ENCODE data around the gene GJA10.

The GJA10 gene

DNA sequence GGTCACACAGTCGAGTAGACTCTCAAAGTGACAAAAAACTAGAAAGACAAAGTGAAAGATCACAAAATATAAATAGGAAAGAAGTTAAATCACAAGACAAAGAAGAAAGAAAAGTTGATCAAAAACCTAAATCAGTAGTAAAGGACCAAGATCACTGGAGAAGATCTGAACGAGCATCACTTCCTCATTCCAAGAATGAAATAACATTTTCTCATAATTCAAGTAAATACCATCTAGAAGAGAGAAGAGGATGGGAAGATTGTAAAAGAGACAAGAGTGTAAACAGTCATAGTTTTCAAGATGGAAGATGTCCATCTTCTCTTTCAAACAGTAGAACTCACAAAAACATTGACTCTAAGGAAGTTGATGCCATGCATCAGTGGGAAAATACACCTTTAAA lies 31.6 kb upstream of the GJA10 start:
- peaks cover 61% of the 10 kb centered on the region for H3K36me3 ChIP-seq
- no peaks in the 10 kb centered on the region for H3K9me3 ChIP-seq
- no peak overlapping the region for H3K4me3 ChIP-seq (ENCODE audit: low read depth in 1 of 2, low read length in 1 of 2)
- no peak overlapping the region for H3K27ac ChIP-seq
- no peaks in the 10 kb centered on the region for H3K27me3 ChIP-seq
- no peaks in the 10 kb centered on the region for H3K4me1 ChIP-seq (ENCODE audit: control insufficient read depth in 1 of 2, insufficient read depth in 1 of 2, low read depth in 1 of 2, low read length in 1 of 2)
- TF ChIP-seq, protein P1, sequence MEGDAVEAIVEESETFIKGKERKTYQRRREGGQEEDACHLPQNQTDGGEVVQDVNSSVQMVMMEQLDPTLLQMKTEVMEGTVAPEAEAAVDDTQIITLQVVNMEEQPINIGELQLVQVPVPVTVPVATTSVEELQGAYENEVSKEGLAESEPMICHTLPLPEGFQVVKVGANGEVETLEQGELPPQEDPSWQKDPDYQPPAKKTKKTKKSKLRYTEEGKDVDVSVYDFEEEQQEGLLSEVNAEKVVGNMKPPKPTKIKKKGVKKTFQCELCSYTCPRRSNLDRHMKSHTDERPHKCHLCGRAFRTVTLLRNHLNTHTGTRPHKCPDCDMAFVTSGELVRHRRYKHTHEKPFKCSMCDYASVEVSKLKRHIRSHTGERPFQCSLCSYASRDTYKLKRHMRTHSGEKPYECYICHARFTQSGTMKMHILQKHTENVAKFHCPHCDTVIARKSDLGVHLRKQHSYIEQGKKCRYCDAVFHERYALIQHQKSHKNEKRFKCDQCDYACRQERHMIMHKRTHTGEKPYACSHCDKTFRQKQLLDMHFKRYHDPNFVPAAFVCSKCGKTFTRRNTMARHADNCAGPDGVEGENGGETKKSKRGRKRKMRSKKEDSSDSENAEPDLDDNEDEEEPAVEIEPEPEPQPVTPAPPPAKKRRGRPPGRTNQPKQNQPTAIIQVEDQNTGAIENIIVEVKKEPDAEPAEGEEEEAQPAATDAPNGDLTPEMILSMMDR (IDR thresholded peaks at IDR 0.05) = no peak

DNA sequence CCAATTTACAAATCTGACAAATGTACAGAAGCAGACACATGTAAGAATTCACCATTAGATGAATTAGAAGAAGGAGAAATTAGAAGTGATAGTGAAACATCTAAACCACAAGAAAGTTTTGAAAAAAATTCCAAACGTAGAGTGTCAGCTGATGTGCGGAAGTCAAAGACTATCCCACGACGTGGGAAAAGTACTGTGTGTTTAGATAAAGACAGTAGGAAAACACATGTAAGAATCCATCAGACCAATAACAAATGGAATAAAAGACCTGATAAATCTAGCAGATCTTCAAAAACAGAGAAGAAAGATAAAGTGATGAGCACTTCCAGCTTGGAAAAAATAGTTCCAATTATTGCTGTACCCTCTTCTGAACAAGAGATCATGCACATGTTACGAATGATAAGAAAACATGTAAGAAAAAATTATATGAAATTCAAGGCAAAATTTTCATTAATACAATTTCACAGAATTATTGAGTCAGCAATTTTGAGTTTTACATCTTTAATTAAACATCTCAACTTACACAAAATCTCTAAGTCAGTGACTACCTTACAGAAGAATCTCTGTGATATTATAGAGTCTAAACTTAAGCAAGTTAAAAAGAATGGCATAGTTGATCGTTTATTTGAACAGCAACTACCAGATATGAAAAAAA lies 28.1 kb upstream of the GJA10 start:
- H3K36me3 ChIP-seq = peaks cover 41% of the 10 kb centered on the region
- TF ChIP-seq, protein P1 (IDR thresholded peaks at IDR 0.05) = no peak
- H3K4me1 ChIP-seq (ENCODE audit: control insufficient read depth in 1 of 2, insufficient read depth in 1 of 2, low read depth in 1 of 2, low read length in 1 of 2) = no peaks in the 10 kb centered on the region
- no peak overlapping the region for H3K27ac ChIP-seq
- H3K27me3 ChIP-seq = no peaks in the 10 kb centered on the region
- H3K4me3 ChIP-seq (ENCODE audit: low read depth in 1 of 2, low read length in 1 of 2) = no peak overlapping the region
- no peaks in the 10 kb centered on the region for H3K9me3 ChIP-seq

DNA sequence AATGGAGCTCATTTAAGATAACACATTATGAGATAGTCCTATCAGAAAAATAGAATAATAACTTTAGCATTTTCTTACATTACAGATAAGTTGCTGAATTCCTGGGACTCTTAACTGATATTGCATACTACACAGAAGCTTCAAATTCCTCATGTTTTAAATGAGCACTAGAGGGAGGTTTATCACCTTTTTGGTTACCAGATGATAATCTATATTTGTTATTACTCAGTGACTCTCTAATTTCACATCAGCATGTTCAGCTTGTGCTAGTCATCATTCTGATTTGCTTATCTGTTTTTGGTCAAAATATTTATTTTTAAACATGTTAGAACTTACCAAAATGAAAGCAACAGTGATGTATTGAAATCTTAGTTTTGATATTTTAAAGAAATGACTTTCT lies 20.5 kb upstream of the GJA10 start:
- no peaks in the 10 kb centered on the region for H3K9me3 ChIP-seq
- TF ChIP-seq, protein P1 (IDR thresholded peaks at IDR 0.05) = no peak
- no peak overlapping the region for H3K27ac ChIP-seq
- H3K36me3 ChIP-seq = peaks cover 42% of the 10 kb centered on the region
- no peaks in the 10 kb centered on the region for H3K4me1 ChIP-seq (ENCODE audit: control insufficient read depth in 1 of 2, insufficient read depth in 1 of 2, low read depth in 1 of 2, low read length in 1 of 2)
- no peaks in the 10 kb centered on the region for H3K27me3 ChIP-seq
- H3K4me3 ChIP-seq (ENCODE audit: low read depth in 1 of 2, low read length in 1 of 2) = no peak overlapping the region

DNA sequence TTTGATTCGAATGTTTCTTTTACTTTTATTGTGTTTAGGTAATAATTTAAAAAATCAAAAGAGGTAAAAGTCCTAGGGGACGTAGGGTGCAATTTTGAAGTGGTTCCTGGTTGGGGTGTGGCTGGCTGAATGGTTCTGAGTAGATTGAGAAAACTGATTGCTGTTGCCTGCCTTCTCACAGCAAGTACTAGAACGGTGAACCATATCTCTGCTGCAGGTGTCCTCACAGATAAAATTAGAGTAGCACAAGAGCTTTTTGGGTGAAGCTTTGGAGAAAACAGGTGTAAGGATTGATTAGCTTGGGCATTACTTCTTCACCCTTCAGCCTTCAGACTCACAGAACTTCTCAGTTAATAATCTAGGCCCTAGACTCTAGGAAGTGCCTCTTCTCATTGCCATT lies 19.8 kb upstream of the GJA10 start:
- H3K36me3 ChIP-seq = peaks cover 42% of the 10 kb centered on the region
- TF ChIP-seq, protein P1 (IDR thresholded peaks at IDR 0.05) = no peak

DNA sequence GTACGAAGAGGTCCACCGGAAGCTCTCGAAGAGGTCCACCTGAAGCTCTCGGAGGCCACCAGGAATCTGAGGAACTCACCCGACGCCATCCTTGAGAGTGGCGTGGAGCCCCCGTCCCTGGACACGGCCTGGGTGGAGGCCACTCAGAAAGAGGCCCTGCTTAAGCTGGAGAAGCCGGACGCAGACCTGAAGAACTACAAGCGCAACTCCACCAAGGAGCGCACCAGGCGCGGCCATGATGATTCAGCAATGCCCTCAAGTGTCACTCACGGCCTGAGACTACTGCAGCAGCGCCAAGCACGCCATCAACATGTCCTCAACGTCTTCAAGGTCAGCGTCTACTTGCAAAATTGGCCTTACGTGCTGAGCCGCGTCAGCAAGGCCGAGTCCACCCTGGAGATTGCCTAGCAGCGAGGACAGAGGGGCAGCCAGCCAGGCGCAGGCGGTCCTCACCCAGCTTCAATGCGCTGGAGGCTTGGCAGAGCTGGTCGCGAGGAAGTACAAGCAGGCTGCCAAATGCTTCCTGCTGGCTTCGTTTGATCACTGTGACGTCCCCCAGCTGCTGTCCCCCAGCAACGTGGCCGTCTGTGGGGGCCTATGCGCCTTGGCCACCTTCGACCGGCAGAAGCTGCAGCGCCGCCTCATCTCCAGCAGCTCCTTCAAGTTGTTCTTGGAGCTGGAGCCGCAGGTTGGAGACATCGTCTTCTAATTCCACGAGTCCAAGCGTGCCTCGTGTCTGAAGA lies 7.7 kb upstream of the GJA10 start:
- Histone ChIP-seq H3K4me3 (ENCODE audit: low read depth in 1 of 2, low read length in 1 of 2) (no peak overlapping the region), H3K9me3 (no peaks in the 10 kb centered on the region), H3K4me1 (ENCODE audit: control insufficient read depth in 1 of 2, insufficient read depth in 1 of 2, low read depth in 1 of 2, low read length in 1 of 2) (no peaks in the 10 kb centered on the region), H3K36me3 (no peaks in the 10 kb centered on the region), H3K27ac (no peak overlapping the region), H3K27me3 (peaks cover 57% of the 10 kb centered on the region)
- TF ChIP-seq, protein P1 (IDR thresholded peaks at IDR 0.05) = no peak

More for the DNA sequence above, 19.8 kb upstream of the GJA10 start:
- Histone ChIP-seq H3K9me3 (no peaks in the 10 kb centered on the region), H3K4me3 (ENCODE audit: low read depth in 1 of 2, low read length in 1 of 2) (no peak overlapping the region), H3K27me3 (no peaks in the 10 kb centered on the region), H3K4me1 (ENCODE audit: control insufficient read depth in 1 of 2, insufficient read depth in 1 of 2, low read depth in 1 of 2, low read length in 1 of 2) (no peaks in the 10 kb centered on the region), H3K27ac (no peak overlapping the region)

Data from neutrophil (primary cell).